ENCODE data around the gene ALPI.

Gene ALPI

DNA sequence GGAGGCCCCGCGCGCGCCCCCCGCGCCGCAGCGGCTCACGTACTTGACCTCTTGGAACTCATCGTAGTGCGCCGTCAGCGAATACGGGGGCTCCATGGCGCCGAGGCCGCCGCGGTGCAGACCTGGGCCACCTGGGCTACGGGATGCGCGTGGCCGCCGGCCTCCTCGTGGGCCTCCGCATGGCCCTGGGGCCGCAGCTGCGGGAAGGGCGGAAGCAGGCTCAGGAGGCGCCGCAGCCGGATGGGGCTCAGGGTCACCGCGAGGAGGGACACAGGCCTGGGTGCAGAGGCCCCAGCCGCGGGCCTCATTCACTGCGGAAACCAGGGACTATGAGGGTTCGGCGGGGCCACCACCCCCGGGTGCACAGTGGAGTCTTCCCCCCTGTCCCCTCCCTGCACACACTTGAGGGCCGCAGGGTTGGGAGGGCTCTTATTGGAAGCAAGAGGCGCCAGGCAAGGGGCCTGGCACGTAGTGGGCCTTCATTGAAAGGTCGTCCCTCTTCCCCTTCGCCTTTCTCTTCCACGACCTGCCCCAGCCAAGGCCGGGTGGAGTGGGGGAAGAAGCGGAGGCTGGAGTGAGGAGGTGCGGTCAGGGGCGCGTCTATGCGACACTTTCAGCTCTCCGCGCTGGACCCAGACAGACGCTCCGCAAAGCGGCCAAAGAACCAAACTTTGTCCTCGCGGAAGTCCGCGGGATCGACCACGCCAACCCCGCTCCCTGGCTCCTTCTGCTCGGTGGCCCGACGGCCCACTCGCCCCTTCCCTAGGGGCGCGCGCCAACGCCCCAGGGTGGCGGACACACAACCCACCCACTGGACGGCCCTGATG, 30.8 kb downstream of the ALPI start:
- Histone ChIP-seq H3K27me3 (peaks cover 51% of the 10 kb centered on the region), H3K36me3 (no peaks in the 10 kb centered on the region), H3K4me1 (no peaks in the 10 kb centered on the region)

DNA sequence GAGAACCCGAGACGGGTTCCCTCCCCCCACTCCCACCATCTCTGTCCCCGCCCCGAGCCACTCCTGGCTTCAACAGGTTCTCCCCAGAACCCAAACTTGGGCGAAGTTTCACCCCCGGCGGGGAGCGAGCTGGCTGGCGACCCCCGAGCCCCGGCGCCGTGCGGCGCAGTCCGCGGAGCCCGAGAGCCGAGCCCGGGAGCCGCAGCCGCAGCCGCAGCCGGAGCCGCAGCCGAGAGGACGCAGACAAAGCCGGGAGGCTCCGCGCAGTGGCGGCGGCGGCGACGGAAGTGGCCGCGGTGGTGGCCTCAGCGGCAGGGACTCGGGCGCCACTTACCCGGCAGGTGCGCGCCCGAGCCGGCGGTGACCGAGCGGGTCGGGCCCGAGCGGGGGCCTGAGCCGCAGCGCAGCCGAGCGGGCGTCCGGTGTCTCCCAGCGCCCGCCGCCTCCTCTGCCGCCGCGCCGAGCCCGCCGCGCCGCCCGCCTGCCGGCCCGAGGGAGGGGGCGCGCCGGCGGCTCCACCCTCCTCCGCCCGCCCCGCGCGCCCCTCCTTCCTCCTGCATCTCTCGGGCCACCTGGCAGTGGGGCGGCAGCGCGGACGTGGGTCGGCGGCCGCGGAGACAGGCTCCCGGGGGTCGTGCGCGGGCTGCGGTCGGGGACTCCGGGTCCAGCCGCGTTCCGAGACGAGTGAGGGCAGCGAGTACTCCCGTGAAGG, 31.6 kb downstream of the ALPI start, which contains the start of gene ECEL1:
Gene ECEL1, minus strand, starts transcription at position 450 of the 712 bp plus-strand sequence. CDS start 1,181 bp downstream, outside the sequence.
- peaks cover 51% of the 10 kb centered on the region for H3K27me3 ChIP-seq
- no peaks in the 10 kb centered on the region for H3K36me3 ChIP-seq
- H3K9me3 ChIP-seq, result no peaks in the 10 kb centered on the region
- no peak within 1 kb of the TSS for H3K4me3 ChIP-seq (ENCODE audit: low read depth, low read length)
- DNase-seq, result no peak
- H3K4me1 ChIP-seq, result no peaks in the 10 kb centered on the region
- TF ChIP-seq, protein P1, sequence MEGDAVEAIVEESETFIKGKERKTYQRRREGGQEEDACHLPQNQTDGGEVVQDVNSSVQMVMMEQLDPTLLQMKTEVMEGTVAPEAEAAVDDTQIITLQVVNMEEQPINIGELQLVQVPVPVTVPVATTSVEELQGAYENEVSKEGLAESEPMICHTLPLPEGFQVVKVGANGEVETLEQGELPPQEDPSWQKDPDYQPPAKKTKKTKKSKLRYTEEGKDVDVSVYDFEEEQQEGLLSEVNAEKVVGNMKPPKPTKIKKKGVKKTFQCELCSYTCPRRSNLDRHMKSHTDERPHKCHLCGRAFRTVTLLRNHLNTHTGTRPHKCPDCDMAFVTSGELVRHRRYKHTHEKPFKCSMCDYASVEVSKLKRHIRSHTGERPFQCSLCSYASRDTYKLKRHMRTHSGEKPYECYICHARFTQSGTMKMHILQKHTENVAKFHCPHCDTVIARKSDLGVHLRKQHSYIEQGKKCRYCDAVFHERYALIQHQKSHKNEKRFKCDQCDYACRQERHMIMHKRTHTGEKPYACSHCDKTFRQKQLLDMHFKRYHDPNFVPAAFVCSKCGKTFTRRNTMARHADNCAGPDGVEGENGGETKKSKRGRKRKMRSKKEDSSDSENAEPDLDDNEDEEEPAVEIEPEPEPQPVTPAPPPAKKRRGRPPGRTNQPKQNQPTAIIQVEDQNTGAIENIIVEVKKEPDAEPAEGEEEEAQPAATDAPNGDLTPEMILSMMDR (IDR thresholded peaks at IDR 0.05; ENCODE audit: low read depth, low read length), result no peak

More for the DNA sequence above, 30.8 kb downstream of the ALPI start:
- H3K9me3 ChIP-seq, result no peaks in the 10 kb centered on the region
- TF ChIP-seq, protein P1 (IDR thresholded peaks at IDR 0.05; ENCODE audit: low read depth, low read length), result no peak
- H3K4me3 ChIP-seq (ENCODE audit: low read depth, low read length), result no peak overlapping the region
- DNase-seq, result peak; percentile 8

DNA sequence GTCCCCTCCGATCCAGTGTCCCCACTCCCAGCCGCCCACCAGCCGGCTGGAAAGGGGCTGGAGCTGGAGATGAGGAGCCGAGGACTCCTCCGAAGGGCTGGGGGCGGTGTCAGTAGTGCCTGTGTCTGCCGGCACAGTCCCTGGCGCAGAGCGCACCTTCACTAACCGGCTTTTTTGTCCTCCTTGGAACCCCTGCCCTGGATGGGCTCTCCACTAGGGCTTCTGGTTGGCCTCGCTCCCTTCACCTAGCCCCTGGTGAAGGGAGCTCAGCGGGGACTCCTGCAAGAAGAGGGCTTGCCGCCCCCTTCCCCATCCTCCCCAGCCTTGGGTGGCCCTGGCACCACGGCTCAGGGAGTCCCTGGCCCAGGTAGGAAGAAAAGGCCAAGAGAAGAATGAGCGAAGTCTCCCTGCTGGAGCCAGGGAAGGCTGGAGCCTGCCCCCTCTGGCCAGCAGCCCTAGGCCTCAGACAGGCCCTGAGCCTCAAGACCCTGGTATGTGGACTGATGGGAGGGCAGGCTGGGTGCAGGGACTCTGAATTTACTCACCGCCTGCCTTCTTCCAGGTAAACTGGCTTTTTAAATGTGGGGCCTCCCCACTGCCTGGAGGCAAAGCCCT, 32.3 kb downstream of the ALPI start:
- TF ChIP-seq, protein P1 (IDR thresholded peaks at IDR 0.05; ENCODE audit: low read depth, low read length), result no peak

DNA sequence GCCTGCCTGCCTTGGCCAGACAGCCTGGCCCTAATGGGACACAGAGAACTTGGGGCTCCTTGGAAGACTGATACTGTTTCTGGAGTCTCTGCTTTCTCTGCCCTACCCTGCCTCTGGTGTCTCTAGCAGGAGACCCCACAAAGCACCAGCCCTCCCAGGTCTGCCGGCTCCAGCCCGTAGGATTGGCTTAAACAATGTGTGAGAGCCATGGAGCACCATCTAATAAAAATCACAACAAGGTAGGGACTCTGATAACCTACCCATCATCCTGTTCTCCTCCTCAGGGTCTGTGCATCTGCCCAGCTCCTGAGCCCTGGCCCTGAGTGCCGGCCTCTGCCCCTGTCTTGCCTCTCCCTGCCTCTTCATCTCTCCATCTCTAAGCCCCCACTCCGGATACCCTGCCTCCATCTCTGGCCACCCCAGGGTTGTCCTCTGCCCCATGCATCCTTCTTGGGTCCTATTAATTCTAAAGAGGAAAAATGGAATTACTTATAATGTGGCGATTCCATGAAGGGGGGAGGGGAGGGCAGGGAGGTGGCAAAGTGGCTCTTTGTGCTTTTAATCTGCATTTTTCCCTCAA, 32.9 kb downstream of the ALPI start:
- no peaks in the 10 kb centered on the region for H3K9me3 ChIP-seq
- H3K27me3 ChIP-seq, result peaks cover 51% of the 10 kb centered on the region
- no peaks in the 10 kb centered on the region for H3K4me1 ChIP-seq
- H3K4me3 ChIP-seq (ENCODE audit: low read depth, low read length), result no peak overlapping the region
- H3K36me3 ChIP-seq, result no peaks in the 10 kb centered on the region
- DNase-seq, result no peak
- TF ChIP-seq, protein P1 (IDR thresholded peaks at IDR 0.05; ENCODE audit: low read depth, low read length), result no peak

More for the DNA sequence above, 32.3 kb downstream of the ALPI start:
- Histone ChIP-seq H3K4me3 (ENCODE audit: low read depth, low read length) (no peak overlapping the region), H3K36me3 (no peaks in the 10 kb centered on the region), H3K9me3 (no peaks in the 10 kb centered on the region), H3K4me1 (no peaks in the 10 kb centered on the region), H3K27me3 (peaks cover 51% of the 10 kb centered on the region)
- no peak for DNase-seq

DNA sequence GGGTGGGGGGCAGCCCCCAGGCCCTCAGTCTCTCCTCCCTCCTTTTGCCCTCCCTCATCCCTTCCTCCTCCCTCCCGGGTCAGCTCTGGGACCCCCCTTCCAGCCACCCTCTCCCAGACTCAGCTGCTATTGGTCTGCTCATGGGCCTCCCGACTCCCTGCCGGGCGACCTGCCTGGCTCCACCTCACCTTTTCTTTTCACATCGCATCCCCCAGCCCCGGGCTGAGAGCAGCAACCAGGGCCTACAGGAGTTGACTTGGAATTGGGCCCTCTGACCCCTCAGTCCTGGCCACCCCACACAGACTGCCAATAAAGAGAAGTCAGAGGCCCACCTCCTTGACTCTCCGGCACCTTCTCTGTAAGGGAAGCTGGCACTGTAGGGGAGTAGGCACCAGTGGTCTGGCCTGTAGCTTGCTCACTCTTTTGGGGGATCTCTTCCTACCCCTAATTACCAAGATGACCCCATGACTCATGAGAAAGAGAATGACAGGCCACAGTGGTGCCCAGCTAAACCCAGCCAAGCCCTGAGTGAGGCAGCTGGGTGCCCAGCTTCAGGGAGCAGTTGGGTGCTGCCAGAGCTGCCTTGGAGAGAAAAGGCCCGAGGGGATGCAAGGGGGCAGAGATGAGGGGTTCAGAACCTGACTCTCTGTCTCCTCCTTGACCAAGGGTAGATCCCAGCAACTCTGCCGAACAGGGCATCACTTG, 33.7 kb downstream of the ALPI start:
- H3K4me1 ChIP-seq, result no peaks in the 10 kb centered on the region
- H3K27me3 ChIP-seq, result peaks cover 43% of the 10 kb centered on the region
- no peaks in the 10 kb centered on the region for H3K9me3 ChIP-seq
- H3K36me3 ChIP-seq, result no peaks in the 10 kb centered on the region
- no peak for DNase-seq
- no peak overlapping the region for H3K4me3 ChIP-seq (ENCODE audit: low read depth, low read length)
- TF ChIP-seq, protein P1 (IDR thresholded peaks at IDR 0.05; ENCODE audit: low read depth, low read length), result no peak

Data from BE2C (cell line).